Measurements from ENCODE around the gene CSF1. TPM values are rescaled to one million over a fixed set of nuclear protein-coding genes. Genes with fewer than 3 reads are reported as not detected.
"Not testable (repeated sequence)": the region's sequence is repeated elsewhere in the genome, so short reads cannot be mapped to it uniquely, and the experiment has no call there.

The CSF1 gene
- total RNA-seq, 1 donor from 2014 or later = 79.8 TPM

DNA sequence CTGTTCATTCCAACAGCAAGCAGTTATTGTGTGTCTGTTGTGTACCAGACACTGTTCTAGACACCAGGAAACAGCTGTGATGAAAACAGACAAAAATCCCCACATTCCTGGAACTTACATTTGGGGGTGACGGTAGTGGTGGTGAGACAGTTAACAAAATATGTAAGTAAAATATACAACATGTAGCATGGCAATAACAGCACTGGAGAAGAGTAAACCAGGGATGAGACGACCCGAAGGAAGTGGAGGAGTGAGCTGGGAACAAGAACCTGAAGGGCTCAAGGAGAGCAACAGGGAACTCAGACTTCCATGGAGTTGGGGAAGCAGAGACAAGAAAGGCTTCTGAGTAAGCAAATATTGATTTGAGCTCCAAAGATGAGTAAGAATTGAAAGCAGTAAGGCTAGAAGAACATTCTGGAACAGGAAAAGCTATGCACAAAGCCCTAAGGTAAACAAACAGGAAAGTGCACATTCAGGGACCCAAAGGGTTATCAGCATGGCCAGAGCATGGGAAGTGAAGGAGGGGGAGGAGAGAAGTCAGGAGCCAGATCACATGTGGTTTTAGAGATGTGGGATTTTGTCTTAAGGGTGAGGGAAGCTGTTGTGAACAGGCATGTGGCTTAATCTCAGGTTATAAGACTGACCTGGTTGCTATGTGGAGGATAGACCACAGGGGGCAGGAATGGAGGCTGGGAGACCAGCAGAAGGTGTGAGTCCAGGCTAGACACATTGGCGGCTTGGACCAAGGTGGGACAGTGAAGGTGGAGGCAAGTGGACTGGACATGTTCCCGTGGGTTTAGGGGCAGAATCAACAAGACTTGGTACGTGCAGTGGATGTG, 7.3 kb downstream of the CSF1 start:
- Histone ChIP-seq H3K27me3 (no peaks in the 10 kb centered on the region), H3K27ac (no peak overlapping the region), H3K36me3 (peaks cover 84% of the 10 kb centered on the region), H3K4me3 (no peak overlapping the region), H3K4me1 (peaks cover 18% of the 10 kb centered on the region), H3K9me3 (no peaks in the 10 kb centered on the region)
- intact Hi-C loops (cut with DNase I) = no loop called here
- ATAC-seq (no peak), DNase-seq (no peak)
- TF ChIP-seq, protein P1, sequence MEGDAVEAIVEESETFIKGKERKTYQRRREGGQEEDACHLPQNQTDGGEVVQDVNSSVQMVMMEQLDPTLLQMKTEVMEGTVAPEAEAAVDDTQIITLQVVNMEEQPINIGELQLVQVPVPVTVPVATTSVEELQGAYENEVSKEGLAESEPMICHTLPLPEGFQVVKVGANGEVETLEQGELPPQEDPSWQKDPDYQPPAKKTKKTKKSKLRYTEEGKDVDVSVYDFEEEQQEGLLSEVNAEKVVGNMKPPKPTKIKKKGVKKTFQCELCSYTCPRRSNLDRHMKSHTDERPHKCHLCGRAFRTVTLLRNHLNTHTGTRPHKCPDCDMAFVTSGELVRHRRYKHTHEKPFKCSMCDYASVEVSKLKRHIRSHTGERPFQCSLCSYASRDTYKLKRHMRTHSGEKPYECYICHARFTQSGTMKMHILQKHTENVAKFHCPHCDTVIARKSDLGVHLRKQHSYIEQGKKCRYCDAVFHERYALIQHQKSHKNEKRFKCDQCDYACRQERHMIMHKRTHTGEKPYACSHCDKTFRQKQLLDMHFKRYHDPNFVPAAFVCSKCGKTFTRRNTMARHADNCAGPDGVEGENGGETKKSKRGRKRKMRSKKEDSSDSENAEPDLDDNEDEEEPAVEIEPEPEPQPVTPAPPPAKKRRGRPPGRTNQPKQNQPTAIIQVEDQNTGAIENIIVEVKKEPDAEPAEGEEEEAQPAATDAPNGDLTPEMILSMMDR (IDR thresholded peaks at IDR 0.05) = no peak

DNA sequence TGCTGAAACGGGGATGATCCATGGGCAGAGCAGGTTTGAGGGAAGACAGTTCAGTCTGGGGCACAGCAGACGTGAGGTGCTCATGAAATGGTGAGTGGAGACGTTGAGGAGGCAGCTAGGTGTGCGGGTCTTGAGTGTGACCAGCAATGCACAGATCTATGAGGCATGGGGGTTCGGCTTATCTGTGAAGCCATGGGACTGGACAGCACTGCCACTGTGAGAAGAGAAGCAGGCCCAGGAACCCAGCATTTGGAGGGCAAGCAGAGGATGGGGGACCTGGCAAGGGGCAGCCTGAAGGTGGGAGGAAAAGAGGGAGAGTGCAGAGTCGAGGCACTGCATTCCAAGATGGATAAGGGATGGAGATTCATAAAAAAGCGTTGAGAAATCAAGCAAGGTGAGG, 8.0 kb downstream of the CSF1 start:
- no peak overlapping the region for H3K27ac ChIP-seq
- H3K27me3 ChIP-seq = no peaks in the 10 kb centered on the region
- ATAC-seq (no peak), DNase-seq (no peak)
- H3K36me3 ChIP-seq = peaks cover 91% of the 10 kb centered on the region
- H3K4me3 ChIP-seq = no peak overlapping the region
- TF ChIP-seq, protein P1 (IDR thresholded peaks at IDR 0.05) = no peak
- intact Hi-C loops (cut with DNase I) = no loop called here
- no peaks in the 10 kb centered on the region for H3K9me3 ChIP-seq
- H3K4me1 ChIP-seq = peaks cover 13% of the 10 kb centered on the region

DNA sequence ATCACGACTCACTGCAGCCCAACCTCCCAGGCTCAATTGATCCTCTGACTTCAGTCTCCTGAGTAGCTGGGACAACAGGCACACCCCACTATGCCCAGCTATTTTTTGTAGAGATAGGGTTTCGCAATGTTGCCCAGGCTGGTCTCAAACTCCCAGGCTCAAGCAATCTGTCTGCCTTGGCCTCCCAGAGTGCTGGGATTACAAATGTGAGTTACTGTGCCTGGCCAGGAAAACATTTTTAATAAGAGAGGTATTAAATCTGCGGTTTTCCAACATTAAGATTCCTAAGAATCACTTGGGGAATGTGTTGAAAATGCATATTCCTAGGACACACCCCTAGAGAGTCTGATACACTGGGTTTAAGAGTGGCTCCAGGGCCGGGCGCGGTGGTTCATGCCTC, 8.7 kb downstream of the CSF1 start:
- intact Hi-C loops (cut with DNase I) = no loop called here
- TF ChIP-seq, protein P1 (IDR thresholded peaks at IDR 0.05) = no peak
- peak overlapping the region; percentile 14 for H3K27ac ChIP-seq

DNA sequence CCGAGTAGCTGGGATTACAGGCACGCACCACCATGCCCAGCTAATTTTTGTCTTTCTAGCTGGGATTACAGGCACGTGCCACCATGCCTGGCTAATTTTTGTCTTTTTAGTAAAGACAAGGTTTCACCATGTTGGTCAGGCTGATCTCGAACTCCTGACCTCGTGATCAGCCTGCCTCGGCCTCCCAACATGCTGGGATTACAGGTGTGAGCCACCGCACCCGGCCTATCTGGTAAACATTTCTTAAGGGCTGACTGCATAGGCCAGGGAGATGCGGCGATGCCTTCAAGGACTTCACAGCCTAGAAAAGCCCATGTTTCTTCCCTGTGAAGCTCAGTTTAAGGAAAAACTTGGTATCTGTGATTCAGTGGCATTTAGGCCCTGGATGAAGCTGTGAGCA, 9.7 kb downstream of the CSF1 start:
- DNase-seq = not testable (repeated sequence)
- peaks cover 100% of the 10 kb centered on the region for H3K36me3 ChIP-seq

More for the DNA sequence above, 8.7 kb downstream of the CSF1 start:
- DNase-seq = no peak
- no peaks in the 10 kb centered on the region for H3K9me3 ChIP-seq
- H3K4me1 ChIP-seq = peaks cover 7% of the 10 kb centered on the region
- no peaks in the 10 kb centered on the region for H3K27me3 ChIP-seq
- H3K36me3 ChIP-seq = peaks cover 97% of the 10 kb centered on the region
- no peak overlapping the region for H3K4me3 ChIP-seq
- no peak for ATAC-seq

DNA sequence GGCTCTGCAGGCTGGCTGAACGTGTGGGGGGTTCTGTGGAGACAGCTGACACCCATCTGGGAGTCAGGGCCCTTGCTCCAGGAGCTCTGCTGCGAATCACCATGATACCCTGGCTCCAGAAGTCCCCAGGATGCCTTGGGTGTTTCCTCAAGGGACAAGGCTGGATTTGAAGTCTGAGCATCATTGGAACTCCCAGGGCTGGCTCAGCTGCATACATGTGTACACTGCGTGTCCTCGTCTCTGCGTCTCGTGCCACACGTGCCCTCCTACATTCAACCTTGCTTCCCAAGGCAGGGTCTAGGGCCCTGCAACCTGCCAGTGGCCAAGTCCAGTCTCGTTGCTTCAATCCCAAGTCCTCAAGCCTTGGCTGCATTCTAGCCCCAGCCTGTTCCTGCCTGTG, 11.7 kb downstream of the CSF1 start:
- intact Hi-C loops (cut with DNase I) = no loop called here
- DNase-seq (no peak), ATAC-seq (no peak)
- peaks cover 8% of the 10 kb centered on the region for H3K4me1 ChIP-seq
- no peak overlapping the region for H3K4me3 ChIP-seq
- no peaks in the 10 kb centered on the region for H3K27me3 ChIP-seq
- no peak overlapping the region for H3K27ac ChIP-seq
- peaks cover 97% of the 10 kb centered on the region for H3K36me3 ChIP-seq
- TF ChIP-seq, protein P1 (IDR thresholded peaks at IDR 0.05) = no peak
- no peaks in the 10 kb centered on the region for H3K9me3 ChIP-seq

More for the DNA sequence above, 9.7 kb downstream of the CSF1 start:
- H3K27ac ChIP-seq; H3K4me1 ChIP-seq; H3K4me3 ChIP-seq; H3K27me3 ChIP-seq; H3K9me3 ChIP-seq; intact Hi-C loops (cut with DNase I); ATAC-seq: not testable (repeated sequence)

DNA sequence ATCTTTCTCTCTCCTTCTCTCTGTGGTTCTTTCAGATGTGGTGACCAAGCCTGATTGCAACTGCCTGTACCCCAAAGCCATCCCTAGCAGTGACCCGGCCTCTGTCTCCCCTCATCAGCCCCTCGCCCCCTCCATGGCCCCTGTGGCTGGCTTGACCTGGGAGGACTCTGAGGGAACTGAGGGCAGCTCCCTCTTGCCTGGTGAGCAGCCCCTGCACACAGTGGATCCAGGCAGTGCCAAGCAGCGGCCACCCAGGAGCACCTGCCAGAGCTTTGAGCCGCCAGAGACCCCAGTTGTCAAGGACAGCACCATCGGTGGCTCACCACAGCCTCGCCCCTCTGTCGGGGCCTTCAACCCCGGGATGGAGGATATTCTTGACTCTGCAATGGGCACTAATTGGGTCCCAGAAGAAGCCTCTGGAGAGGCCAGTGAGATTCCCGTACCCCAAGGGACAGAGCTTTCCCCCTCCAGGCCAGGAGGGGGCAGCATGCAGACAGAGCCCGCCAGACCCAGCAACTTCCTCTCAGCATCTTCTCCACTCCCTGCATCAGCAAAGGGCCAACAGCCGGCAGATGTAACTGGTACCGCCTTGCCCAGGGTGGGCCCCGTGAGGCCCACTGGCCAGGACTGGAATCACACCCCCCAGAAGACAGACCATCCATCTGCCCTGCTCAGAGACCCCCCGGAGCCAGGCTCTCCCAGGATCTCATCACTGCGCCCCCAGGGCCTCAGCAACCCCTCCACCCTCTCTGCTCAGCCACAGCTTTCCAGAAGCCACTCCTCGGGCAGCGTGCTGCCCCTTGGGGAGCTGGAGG, 12.7 kb downstream of the CSF1 start:
- Histone ChIP-seq H3K4me3 (no peak overlapping the region), H3K27ac (no peak overlapping the region), H3K36me3 (peaks cover 90% of the 10 kb centered on the region), H3K27me3 (no peaks in the 10 kb centered on the region), H3K9me3 (no peaks in the 10 kb centered on the region), H3K4me1 (peaks cover 17% of the 10 kb centered on the region)
- TF ChIP-seq, protein P1 (IDR thresholded peaks at IDR 0.05) = peak; percentile 54
- DNase-seq (no peak), ATAC-seq (peak; percentile 67)
- intact Hi-C loops (cut with DNase I) = no loop called here

Data from upper lobe of right lung (tissue), 1 donor.